Hepatocyte (in vitro differentiated cells): ENCODE results near the gene CHN1. TPM values are rescaled to one million over a fixed set of nuclear protein-coding genes. Genes with fewer than 3 reads are reported as not detected.

Experiments used
- DNase-seq: peaks from one replicate; pipeline ENCODE4 v3.0.0-alpha.2; 2016; ENCODE audit warnings: low spot score
- H2AFZ ChIP-seq: fragments of 200-600 bp; sonication (generic); 2 replicates; pipeline ENCODE4 v1.6.0; 2016; ENCODE audit warnings: antibody characterized with exemption, mild to moderate bottlenecking
- H3K27ac ChIP-seq: fragments of 200-600 bp; sonication (generic); 2 replicates; pipeline ENCODE4 v1.5.1; 2016; ENCODE audit warnings: mild to moderate bottlenecking
- H3K27me3 ChIP-seq: fragments of 200-600 bp; sonication (generic); 2 replicates; pipeline ENCODE4 v1.6.1; 2016
- H3K36me3 ChIP-seq: fragments of 200-600 bp; sonication (generic); replicated peaks from 2 replicates; pipeline ENCODE4 v1.5.1; 2016; ENCODE audit warnings: low read depth; ENCODE audit not compliant: insufficient read depth
- H3K4me1 ChIP-seq: fragments of 200-600 bp; sonication (generic); 2 replicates; pipeline ENCODE4 v1.5.1; 2016; ENCODE audit warnings: mild to moderate bottlenecking, moderate library complexity; ENCODE audit not compliant: insufficient read depth
- H3K4me2 ChIP-seq: fragments of 200-600 bp; sonication (generic); 2 replicates; pipeline ENCODE4 v1.6.0; 2016
- H3K4me3 ChIP-seq: fragments of 200-600 bp; sonication (generic); 2 replicates; pipeline ENCODE4 v1.5.1; 2016; ENCODE audit warnings: mild to moderate bottlenecking
- H3K79me2 ChIP-seq: fragments of 200-600 bp; sonication (generic); 2 replicates; pipeline ENCODE4 v1.6.0; 2017; ENCODE audit warnings: mild to moderate bottlenecking
- H3K9me2 ChIP-seq: fragments of 200-600 bp; sonication (generic); replicated peaks from 2 replicates; pipeline ENCODE4 v1.6.0; 2017; ENCODE audit warnings: mild to moderate bottlenecking; ENCODE audit not compliant: insufficient read depth
- H3K9me3 ChIP-seq: fragments of 200-600 bp; sonication (generic); 2 replicates; pipeline ENCODE4 v1.5.1; 2016; ENCODE audit warnings: low read depth, mild to moderate bottlenecking
- H4K20me1 ChIP-seq: fragments of 200-600 bp; sonication (generic); 2 replicates; pipeline ENCODE4 v1.6.0; 2016; ENCODE audit warnings: mild to moderate bottlenecking; ENCODE audit not compliant: insufficient read depth, poor library complexity, severe bottlenecking
- EZH2 ChIP-seq: fragments of 200-600 bp; sonication (generic); IDR thresholded peaks from 2 replicates; pipeline ENCODE4 v1.6.1; 2016; ENCODE audit warnings: antibody characterized with exemption, mild to moderate bottlenecking, borderline replicate concordance
- EZH2phosphoT487 ChIP-seq: fragments of 200-600 bp; sonication (generic); IDR thresholded peaks from one replicate; pipeline ENCODE4 v1.6.1; 2018; ENCODE audit warnings: antibody characterized with exemption, mild to moderate bottlenecking, low read depth, moderate library complexity; ENCODE audit not compliant: unreplicated experiment, severe bottlenecking
- WGBS: methylation state at CpG from one replicate; pipeline ENCODE4 v1.1.6; 2016; ENCODE audit warnings: low lambda C conversion rate; ENCODE audit errors: missing lambda C conversion rate; 5-methylcytosine and 5-hydroxymethylcytosine counted together
- polyA plus RNA-seq: library from polyadenylated mRNA; unstranded; fragments of >200 nt; fragmentation: Nextera tagmentation; extraction: Ambion mirVana; gene quantifications from 2 replicates; pipeline ENCODE4 v1.2.1, GENCODE V29; 2016
- total RNA-seq: library from RNA; depleted of rRNA; stranded (reverse); fragments of >200 nt; gene quantifications from 2 replicates; pipeline ENCODE4 v1.2.3, GENCODE V29; 2014
- TF ChIP-seq, protein P1 (sequence below): fragments of 200-600 bp; sonication (generic); IDR thresholded peaks from 2 replicates; pipeline ENCODE4 v1.5.1; 2016; ENCODE audit warnings: antibody characterized with exemption, mild to moderate bottlenecking; ENCODE audit not compliant: poor library complexity

CHN1 gene
- total and polyA plus RNA-seq, 2 experiments from 2014 or later, result 19.2 to 23.0 TPM

DNA sequence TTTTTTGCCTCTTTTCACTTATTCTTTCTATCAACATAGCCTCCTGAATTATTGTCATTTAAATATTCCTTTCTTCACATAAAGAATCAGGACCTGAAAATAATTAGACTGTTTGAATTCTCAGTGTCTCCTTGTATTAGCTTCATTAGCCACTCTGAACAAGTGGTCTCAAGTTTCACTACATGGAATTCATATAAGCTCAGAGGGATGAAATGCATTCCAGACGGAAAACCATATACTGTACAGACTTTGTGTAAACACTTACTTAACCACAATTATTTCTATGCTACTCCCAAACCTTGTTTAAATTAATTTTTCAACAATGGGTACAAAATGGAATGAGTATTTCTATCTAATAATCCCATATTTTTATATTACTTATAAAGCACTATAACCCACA, 53.4 kb downstream of the CHN1 start:
- no peak overlapping the region for H2AFZ ChIP-seq
- WGBS, result 38% methylated on average over 1 of the region's 1 CpG
- no peaks in the 10 kb centered on the region for H3K79me2 ChIP-seq
- no peak for TF ChIP-seq EZH2phosphoT487
- TF ChIP-seq, protein P1, sequence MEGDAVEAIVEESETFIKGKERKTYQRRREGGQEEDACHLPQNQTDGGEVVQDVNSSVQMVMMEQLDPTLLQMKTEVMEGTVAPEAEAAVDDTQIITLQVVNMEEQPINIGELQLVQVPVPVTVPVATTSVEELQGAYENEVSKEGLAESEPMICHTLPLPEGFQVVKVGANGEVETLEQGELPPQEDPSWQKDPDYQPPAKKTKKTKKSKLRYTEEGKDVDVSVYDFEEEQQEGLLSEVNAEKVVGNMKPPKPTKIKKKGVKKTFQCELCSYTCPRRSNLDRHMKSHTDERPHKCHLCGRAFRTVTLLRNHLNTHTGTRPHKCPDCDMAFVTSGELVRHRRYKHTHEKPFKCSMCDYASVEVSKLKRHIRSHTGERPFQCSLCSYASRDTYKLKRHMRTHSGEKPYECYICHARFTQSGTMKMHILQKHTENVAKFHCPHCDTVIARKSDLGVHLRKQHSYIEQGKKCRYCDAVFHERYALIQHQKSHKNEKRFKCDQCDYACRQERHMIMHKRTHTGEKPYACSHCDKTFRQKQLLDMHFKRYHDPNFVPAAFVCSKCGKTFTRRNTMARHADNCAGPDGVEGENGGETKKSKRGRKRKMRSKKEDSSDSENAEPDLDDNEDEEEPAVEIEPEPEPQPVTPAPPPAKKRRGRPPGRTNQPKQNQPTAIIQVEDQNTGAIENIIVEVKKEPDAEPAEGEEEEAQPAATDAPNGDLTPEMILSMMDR, result no peak
- no peak for TF ChIP-seq EZH2
- H3K4me1 ChIP-seq, result no peaks in the 10 kb centered on the region
- peak overlapping the region; percentile 0 for H3K27ac ChIP-seq
- H3K4me2 ChIP-seq, result no peak overlapping the region
- DNase-seq, result no peak
- no peak overlapping the region for H3K4me3 ChIP-seq
- H3K9me3 ChIP-seq, result no peaks in the 10 kb centered on the region
- no peaks in the 10 kb centered on the region for H3K36me3 ChIP-seq
- no peaks in the 10 kb centered on the region for H3K9me2 ChIP-seq
- H4K20me1 ChIP-seq, result no peaks in the 10 kb centered on the region
- H3K27me3 ChIP-seq, result no peaks in the 10 kb centered on the region

DNA sequence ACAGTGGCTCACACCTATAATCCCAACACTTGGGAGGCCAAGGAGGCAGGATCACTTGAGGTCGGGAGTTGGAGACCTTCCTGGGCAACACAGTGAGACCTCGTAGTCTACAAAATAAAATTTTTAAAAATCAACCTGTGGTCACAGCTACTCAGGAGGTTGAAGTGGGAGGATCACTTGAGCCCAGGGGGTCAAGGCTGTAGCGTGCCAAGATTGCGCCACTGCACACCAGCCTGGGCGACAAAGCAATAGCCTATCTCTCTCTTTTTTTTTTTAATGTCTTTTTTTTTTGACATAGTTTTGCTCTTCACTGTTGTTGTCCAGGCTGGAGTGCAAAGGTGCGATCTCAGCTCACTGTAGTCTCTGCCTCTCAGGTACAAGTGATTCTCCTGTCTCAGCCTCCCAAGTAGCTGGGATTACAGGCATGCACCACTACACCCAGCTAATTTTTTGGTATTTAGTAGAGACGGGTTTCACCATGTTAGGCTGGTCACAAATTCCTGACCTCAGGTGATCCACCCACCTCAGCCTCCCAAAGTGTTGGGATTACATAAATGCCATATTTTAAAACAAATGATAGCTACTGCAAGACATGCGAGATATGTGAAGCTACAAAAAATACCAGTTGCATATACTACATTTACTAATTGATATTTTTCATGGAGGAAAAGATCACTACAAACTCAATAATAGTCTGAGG, 55.0 kb downstream of the CHN1 start:
- Histone ChIP-seq H4K20me1 (no peaks in the 10 kb centered on the region), H3K4me3 (no peak overlapping the region), H3K4me1 (no peaks in the 10 kb centered on the region), H3K79me2 (no peaks in the 10 kb centered on the region), H2AFZ (no peak overlapping the region), H3K27ac (no peak overlapping the region), H3K9me2 (no peaks in the 10 kb centered on the region), H3K36me3 (no peaks in the 10 kb centered on the region), H3K9me3 (no peaks in the 10 kb centered on the region), H3K4me2 (no peak overlapping the region), H3K27me3 (no peaks in the 10 kb centered on the region)
- WGBS, result 94% methylated on average over 8 of the region's 8 CpGs
- TF ChIP-seq, protein P1, result no peak
- TF ChIP-seq EZH2phosphoT487 (no peak), EZH2 (no peak)
- no peak for DNase-seq

DNA sequence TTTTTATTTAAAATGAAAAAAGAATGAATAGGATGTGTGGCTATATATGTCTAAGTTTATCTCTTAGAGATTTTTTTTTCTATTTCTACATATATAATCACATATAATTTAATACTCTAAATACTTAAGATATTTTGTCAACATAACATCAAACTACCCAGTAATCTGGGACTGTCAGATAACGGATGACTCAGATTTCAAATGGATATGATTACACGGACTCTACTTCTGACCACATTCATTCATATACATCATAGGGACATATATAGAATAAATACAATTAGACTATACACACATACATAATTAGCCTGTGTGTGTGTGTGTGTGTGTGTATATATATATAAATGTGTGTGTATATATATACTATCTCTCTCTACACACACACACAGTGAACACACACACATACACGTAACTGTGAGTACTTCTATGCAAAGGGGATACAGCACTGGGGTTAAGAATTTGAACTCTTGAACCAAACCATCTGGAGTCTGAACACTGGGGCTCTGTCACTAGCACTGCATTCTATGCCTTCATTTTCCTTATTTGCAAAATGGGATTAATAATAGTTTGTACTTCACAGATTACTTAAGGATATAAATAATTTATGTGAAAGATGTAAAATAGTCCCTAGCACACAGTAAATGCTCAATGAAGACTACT, 59.5 kb downstream of the CHN1 start:
- Histone ChIP-seq H2AFZ (no peak overlapping the region), H3K36me3 (no peaks in the 10 kb centered on the region), H4K20me1 (no peaks in the 10 kb centered on the region), H3K9me2 (no peaks in the 10 kb centered on the region), H3K4me3 (no peak overlapping the region), H3K9me3 (no peaks in the 10 kb centered on the region), H3K4me2 (no peak overlapping the region), H3K27me3 (no peaks in the 10 kb centered on the region), H3K4me1 (no peaks in the 10 kb centered on the region), H3K79me2 (no peaks in the 10 kb centered on the region), H3K27ac (no peak overlapping the region)
- no peak for DNase-seq
- 81% methylated on average over 3 of the region's 3 CpGs for WGBS
- TF ChIP-seq EZH2, result no peak
- TF ChIP-seq, protein P1, result no peak
- TF ChIP-seq EZH2phosphoT487, result no peak
